Measurements from ENCODE around the gene TCL1B.

The TCL1B gene

DNA sequence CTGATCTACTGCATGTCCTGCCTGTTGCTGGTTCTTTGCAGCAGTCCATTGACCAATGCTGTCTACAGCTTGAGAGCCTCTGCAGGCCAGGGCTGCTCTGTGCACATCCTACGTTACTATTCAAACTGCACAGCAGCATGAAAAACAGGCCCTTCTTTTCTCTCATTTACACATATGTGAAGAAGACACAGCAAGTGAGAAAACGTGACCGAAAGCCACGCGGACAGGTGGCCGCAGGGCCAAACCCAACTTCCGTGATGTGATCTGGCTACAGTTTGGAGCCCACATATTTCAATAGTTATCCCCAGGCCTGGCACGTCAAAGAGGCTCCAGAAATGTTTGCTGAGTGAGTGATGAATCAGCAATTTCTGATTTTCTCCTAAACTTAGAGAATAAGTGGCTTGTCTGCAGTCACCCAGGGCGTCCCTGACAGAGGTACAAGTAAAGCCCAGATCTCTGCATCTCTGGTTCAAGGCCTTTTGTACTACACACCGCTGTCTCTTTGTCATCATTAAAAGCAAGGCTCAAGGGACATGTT lies 17.9 kb upstream of the TCL1B start:
- DNase-seq = no peak

DNA sequence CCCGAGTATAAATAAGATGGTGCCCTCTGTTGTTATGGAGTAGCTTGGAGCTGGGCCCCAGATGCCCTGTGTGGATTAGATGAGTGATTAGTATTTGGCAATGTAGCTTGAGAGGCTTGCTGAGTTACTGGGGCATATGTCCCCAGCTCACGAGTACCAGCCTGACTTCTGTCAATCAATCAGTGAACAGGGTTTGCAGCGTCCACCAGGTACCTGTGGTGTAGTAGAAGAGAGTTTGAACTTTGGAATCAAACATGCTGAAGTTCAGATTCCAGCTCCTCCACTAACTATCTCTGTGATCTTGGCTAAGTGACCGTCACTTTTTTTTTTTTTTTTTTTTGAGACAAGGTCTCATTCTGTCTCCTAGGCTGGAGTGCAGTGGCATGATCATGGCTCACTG lies 11.6 kb upstream of the TCL1B start:
- DNase-seq = no peak

DNA sequence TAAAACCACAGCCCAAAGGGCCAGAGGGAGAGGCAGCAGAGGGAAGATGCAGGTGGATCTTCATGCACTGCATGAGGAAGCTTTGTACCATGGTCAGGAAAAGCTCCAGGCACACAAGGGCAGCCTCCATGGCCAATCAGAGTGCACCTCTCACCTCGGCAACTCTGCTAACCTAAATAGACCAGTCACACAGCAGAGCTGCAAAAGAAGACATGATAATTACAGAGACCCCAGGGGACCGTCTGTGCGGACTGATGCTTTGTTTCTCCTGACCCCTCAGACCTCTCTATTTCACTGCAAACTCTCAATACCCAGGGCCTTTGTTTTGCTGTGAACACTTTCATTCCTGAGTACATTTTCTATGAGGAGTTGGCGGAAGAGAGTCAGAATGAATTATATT lies 10.7 kb upstream of the TCL1B start:
- no peak for DNase-seq

DNA sequence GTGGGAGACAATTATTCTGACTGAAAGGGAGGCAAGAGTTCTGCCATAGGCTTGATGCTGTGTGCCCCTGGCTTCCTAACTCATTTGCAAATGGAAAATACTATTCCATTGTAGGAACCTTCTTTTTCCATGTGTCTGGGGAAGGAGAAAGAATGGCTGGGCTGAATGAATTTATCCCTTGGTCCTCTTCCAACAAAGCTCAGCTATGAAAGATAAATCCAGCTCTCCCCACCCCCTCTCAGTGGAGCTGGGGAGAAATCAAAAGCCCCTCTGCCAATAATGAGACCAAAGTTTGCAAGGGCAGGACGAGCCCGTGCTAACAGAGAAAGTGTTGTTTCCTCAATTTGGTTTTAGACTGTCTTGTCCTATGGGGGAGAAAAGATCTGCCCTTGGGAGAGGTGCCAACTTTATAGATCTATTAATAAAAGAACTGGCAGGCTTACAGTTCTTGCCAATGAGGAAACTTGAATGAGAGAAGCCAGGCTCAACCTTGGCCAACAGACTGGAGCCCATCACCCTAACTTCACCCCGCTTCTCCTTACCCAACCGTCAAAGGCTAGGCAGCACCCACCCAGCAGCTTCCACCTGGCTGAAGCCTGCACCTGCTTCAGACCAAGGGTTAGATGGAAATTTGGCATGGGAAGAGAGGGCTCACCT lies 8.9 kb upstream of the TCL1B start:
- DNase-seq = no peak

DNA sequence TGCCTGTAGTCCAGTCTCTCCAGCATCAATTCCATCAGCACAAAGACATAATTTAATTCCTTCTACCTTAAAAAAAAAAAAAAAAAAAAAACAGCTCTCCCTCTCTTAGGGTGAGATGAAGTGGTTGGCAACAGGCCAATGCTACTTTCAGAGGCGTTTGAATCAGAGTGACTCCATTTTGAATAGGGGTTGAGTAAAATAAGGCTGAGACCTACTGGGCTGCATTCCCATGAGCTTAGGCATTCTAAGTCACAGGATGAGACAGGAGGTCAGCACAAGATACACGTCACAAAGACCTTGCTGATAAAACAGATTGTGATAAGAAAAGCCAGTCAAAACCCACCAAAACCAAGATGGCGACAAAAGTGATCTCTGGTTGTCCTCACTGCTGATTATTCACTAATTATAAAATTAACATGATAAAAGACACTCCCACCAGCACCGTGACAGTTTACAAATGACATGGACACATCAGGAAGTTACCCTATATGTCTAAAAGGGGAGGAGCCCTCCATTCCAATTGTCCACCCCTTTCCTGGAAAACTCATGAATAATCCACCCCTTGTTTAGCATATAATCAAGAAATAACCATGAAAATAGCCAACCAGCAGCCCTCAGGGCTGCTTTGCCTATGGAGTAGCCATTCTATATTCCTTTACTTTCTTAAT lies 6.9 kb upstream of the TCL1B start:
- no peak for DNase-seq

DNA sequence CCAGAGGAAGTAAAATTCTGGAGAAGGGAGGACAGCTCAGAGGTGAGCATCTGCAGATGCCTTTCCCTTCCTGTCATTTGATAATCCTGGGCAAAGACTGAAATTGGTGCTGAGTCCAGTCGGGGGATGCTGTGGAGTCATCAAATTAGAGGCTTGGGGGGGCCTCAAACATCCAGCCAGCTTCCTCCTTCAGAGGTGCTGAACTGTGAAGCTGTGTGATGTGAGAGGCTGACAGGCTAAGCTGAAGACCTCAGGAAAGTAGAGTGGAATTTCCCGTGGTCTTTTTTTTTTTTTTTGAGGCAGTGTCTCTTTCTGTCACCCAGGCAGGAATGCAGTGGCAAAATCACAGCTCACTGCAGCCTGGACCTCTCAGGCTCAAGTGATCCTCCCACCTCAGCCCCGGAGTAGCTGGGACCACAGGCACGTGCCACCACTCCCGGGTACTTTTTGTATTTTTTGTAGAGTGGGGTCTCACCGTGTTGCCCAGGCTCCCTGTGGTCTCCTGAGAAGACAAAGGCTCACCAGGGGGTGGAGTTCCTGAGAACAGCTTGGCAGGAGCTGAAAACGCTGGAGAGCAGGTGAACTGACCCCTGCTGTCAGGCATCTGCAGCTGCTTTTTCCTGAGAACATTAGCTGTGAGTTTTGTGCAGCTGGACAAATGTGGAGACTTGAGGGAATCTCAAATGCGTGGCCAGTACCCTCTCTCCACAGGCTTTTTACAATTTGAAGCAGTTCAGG lies 6.1 kb upstream of the TCL1B start:
- DNase-seq = no peak

DNA sequence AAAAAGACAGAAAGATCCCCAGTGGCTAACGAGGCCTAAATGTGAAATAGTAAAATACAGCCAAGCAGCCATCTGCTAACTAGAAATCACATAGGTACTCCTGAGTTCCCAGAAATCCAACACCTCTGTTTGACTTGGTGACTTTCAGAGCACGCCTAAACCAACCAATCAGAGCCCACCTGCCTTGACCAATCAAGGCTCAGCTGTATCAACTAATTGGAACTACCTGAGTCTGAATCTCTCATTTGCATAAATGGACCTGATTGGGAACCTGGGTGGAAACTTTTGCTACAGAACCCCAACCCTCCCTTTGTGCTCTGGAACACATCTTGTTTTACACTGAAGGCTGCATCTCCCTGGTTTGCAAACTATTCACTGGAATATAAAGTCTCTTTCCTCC lies 5.1 kb upstream of the TCL1B start:
- no peak for DNase-seq

DNA sequence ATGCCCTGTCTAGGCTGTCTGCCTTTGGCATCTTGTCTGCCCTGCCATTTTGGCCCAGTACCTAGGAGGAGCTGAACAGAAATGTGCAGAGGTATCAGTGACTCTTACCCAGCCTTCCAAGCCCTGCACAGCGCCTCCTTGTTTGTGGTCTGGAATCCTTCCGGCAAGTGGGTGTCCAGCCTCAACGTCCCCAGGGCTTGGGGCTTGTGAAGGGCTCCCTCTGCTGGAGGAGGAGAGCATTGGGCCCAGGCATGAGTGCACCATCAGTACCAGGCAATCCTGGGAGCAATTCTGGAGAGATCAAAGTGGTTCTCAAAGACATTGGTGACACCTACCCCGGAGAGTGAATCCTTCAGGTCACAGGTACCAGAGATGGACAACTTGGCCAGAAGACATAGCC lies 2.4 kb upstream of the TCL1B start:
- DNase-seq = peak; percentile 11

DNA sequence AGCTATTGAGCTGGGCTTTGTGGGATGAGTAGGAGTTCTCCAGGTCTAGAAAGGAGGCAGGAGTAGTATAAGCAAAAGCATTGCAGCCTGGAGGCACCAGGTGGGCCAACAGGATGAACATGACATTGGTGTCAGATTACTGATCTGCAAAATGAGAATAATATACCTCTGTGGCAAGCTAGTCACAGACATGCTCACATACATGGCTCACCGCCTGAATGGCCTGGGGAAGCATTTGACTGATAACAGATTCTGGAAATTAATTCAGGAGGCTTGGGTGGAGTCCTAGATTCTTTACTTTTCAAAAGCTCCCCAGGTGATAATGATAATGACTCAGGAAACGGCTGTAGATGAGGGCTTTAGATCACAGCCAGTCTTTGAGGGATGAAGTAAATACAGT lies 709 bp downstream of the TCL1B start:
- DNase-seq = no peak

DNA sequence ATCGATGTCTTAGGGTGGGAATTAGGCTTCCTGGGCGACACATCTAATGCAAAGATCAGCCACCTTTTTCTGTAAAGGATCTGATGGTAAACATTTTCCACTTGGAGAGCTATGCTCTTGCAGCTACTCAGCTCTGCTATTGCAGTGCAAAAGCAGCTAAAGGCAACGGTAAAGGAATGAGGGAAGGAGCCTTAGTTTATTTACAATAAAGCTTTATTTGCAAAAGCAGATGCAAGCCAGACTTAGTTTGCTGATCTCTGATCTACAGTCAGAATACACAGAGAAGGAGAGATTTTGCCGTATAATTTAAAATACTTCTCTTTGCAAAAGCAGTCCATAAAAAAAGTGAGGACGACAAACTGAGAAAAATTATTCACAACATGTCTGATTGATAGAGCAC lies 3.2 kb downstream of the TCL1B start:
- no peak for DNase-seq

DNA sequence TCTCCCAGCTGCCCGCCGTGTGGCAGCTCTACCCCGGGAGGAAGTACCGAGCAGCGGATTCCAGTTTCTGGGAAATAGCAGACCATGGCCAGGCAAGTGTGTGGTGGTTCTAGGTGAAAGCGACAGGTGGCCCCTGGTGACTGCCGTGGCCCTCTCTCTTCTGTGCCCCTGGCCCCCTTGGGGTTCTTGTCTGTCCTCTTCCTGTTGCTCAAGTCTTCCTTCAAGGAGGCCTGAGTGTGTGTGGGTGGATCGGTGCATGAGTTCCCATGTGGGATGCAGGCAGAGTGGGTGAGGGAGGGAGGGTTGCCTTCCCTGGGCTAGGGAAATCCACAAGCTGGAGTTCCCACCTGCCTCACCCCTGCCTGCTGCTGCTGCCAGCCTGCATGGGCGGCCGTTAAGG lies 4.6 kb downstream of the TCL1B start:
- no peak for DNase-seq

DNA sequence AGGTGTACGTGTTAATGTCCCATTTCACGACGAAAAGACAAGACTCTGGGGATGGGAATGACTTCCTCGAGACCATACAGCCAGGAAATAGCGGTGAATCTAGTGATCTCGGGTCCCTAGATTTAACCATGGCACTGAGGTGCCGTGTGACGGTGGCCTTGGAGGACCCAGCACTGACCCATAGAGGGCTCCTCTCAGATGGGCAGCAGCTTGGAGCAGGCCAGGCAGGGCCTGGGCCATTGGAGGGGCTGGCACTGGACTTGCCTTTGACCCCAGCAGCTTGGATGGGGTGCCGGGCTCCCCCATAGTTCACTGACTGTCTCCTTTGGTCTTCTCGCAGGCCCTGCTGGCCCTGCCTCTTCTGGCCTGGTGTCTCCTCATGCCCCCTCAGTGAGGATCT lies 5.4 kb downstream of the TCL1B start:
- DNase-seq = no peak

DNA sequence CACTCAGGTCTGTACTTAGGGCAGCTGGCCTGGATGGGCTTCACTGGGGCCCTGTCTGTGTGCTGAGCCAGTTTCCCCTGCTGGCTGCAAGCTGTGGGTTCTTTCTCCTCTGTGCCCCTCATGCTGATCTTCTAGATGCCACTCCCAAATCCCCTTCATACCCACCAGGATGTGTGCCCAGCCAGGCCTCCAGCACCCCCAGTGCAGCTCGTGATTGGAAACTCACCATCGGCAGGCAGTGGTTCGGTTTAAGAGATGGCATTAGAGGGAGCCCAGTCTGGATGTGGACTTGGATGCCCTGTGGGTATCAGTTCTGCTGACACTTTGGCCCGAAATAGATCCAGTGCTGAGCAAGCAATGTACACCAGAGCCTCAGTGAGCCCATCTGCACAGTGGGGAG lies 5.9 kb downstream of the TCL1B start:
- no peak for DNase-seq

DNA sequence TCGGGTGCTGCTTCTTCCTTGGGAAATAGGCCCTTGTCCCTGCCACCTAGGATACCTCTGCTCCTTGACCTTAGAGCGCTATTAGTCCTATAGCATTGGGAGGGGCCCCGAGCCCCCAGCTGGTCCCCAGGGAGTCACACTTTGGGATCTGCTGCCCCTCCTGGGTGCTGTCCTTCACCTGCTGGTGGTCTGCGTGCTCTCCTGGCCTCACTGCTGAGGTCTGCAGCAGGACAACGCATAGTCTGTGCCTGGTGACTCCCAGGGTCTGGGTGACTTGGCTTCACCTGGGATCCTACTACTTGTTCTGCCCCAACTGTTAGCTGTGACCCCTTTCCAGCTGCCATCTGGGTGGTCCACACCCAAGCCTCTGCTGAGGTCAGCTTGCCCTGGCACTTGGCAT lies 8.8 kb downstream of the TCL1B start:
- no peak for DNase-seq

DNA sequence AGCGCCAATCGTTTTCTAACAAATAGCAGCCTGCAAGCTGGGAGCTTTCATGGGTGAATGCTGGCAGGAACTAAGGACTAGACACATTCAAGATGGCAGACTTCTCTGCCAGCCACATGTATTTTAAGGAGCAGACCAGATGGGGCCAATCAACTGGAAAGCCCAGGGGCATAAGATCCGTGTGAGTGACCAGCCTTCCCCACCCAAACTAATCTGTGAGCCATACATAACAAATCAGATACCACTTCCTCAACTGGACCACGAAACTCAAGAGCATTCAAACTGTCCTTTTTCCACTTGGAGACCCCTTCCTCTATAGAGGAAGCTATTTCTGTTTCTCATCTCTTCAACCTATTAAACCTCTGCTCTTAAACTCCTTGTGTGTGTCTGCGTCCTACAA lies 9.7 kb downstream of the TCL1B start:
- DNase-seq = no peak

DNA sequence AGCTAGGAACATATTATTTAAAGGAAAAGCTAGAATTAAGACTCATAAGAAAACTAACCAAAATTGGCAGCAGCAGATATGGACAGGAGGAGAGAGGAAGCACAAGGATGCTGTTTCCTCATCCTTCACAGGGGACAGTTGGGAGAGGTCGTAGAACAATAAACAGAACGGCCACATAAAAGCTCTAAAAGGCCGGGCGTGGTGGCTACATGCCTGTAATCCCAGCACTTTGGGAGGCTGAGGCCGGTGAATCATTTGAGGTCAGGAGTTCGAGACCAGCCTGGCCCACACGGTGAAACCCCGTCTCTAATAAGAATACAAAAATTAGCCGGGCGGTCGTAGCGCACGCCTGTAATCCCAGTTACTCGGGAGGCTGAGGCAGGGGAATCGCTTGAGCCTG lies 10.5 kb downstream of the TCL1B start:
- no peak for DNase-seq

DNA sequence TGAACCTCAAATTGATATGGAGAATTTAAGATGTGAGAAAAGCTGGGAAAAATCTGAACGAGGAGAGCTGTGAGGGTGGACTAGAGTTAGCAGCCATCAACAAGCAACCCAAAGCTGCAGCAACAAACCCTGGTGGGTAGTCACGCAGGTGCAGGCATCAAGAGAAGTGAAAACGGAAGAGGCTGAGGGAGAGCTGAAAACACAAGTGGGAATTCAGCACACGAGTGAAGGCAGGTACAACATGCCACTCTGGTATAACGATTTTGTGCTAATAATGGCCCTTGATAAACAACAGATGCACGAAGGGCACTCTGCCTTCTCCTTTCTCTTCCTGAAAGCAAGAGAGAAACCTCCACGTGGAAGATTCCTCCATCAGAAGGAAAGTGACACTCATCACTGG lies 11.5 kb downstream of the TCL1B start:
- no peak for DNase-seq

DNA sequence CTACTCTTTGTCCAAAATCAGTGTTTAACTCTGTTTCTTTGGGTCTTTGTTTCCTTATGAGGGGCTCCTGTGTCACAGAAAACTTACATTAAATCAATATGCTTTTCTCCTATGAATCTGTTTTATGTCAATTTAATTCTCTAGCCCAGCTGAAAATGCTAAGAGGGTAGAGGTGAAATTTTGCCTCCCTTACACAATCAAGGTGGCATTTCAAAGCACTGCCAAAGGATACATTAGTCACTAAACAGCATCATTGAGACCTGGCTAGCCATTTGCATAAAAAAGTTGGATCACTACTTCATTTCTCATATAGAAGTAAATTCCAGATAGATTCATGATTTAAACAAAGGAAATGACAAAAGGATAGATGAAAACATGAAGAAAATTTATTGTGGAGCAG lies 12.1 kb downstream of the TCL1B start:
- DNase-seq = no peak

DNA sequence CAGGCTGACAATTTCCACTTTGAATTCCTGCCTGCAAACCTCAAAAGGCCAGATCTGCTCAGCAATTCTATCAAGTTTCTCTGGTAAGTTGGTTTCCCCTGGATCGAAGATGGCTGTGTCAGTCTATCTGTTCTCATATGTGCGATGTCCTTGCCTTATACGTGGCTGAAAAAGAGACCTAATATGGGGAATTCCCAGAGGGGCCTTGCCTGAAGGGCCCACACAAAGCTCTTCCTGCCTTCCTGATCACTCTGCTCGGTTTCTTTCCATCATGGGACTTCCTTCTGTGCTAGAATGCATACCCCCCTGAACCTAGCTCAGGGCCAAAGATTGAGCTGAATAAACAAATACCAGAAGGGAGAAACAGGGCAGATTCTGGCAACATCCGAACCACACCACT lies 13.2 kb downstream of the TCL1B start:
- no peak for DNase-seq

DNA sequence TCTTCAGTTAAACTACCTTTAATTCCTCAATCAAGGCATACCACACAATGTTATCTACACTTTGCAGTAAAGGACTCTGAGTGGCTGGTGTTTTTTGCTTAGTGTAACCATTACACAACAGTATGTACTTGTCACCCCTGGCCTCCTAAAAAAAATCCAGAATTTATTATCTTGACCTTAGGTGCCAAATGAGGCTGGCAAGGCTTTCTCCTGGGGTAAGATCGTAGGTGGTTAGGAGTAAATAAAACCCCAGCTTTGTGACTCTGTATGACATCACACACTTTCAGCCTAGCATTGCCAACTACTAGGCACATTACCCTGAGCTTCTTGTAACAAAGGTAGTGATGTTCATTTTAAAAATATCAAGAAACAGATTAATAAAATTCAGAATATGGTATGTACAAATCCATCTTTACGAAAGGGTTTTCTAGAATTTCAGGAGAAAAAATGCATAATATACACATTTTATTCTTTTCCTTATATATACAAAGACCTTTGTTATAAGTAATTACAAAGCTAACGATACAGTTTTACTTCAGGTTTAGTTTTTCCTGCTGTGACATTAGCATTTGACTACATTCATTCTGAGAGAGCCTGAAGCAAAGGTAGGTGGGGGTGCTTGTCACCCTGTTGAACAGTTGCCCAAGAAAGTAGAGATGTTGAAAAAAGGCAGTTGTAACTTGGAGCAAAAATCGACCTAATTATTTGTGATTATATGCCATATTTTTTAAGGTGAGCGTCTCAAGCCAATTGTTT lies 14.2 kb downstream of the TCL1B start:
- no peak for DNase-seq

DNA sequence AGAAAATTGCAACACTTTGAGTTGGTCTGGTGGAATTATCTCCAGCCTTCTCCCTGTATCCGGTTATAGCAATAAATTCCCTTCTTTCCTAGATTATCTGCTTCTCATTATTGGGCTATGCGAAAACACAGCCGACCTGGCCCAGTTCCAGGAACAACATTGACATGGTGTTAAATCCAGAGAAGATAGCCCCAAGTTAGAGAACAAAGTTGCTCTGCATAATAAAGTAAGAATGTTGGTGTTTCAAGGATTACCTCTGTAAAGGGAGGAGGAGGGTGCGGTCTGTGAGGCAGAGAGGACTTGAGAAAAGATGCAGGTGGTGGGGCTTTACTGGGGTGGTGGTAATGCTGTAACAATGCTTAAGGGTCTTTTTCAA lies 15.6 kb downstream of the TCL1B start:
- DNase-seq = no peak

DNA sequence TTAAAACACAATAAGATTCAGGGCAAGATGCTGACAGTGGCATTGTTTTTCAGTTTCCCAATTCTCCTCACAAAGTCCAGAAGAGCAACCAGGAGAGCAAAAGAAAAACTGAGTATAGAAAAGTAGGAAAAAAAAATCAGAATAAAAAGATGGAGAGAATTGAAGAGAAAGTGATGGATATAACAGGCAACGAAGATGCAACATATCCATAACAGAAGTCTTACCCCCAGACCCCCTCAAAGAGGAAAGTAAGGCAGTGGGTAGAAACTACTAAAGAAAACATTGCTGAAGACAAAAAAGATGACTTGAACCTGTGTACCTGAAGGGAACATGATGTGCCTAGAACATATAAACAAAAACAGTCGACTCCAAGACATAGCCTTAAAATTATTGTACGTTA lies 17.1 kb downstream of the TCL1B start:
- DNase-seq = no peak

DNA sequence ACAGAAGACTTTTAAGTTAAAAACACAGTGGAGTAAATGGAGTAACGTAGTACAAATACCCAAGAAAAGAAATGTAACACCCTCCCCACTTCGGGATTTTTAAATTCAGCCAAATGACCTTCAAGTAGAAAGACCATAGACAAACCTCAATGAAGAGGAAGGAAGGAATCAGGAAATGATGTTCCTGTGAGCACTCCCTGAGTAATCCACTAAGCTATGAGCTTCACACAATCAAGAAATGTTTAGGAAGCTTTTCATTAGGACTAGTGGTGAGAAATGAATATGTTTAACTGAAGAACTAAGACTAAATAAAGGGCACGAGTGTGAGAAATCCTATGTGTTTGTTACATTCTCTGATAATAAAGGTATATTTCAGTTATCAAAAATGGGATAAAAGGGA lies 17.6 kb downstream of the TCL1B start:
- no peak for DNase-seq

DNA sequence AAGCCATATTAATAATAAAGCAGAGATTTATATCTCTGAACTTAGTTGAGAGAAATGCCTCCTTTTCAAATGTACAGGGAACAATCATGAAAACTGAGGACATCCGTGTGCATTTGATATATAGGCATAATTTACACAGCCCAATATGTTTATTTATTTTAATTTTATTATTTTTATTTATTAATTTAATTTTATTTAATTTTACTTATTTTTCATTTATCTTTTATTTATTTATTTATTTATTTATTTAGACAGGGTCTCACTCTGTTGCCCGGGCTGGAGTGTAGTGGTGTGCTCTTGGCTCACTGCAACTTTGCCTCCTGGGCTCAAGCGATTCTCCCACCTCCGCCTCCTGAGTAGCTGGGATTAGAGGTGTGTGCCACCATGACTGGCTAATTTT lies 19.3 kb downstream of the TCL1B start:
- DNase-seq = no peak
